Lung (tissue), 12 donors: ENCODE measurements around the gene RPL41. TPM values are rescaled to one million over a fixed set of nuclear protein-coding genes. Genes with fewer than 3 reads are reported as not detected.

ENCODE experiments used
- ATAC-seq: fragments of 200-7000 bp; cut with Tn5 transposase; one replicate; pipeline ENCODE4 v1.9.1; 2020; ENCODE audit warnings: moderate number of reproducible peaks; ENCODE audit not compliant: insufficient read depth, low FRiP score
- DNase-seq, 3 donors: peaks; one replicate each; pipeline ENCODE4 v3.0.0-alpha.2; 2013 to 2017
- H3K27ac ChIP-seq, 2 donors: one replicate each; pipeline ENCODE4 v1.5.1; 2013; ENCODE audit warnings: mild to moderate bottlenecking in 2 of 2, moderate library complexity in 2 of 2, control low read depth in 1 of 2, inconsistent platforms in 1 of 2, low read depth in 1 of 2, low read length in 1 of 2
- H3K27me3 ChIP-seq, 3 donors: one replicate each; pipeline ENCODE4 v1.5.1; 2013; ENCODE audit warnings: low read length in 2 of 3; ENCODE audit not compliant: control insufficient read depth in 3 of 3, insufficient read depth in 3 of 3
- H3K36me3 ChIP-seq, 4 donors: one replicate each; pipeline ENCODE4 v1.5.1; 2013; ENCODE audit warnings: low read length in 4 of 4, mild to moderate bottlenecking in 1 of 4, moderate library complexity in 1 of 4; ENCODE audit not compliant: control insufficient read depth in 4 of 4, insufficient read depth in 4 of 4
- H3K4me1 ChIP-seq, 5 donors: one replicate each; pipeline ENCODE4 v1.5.1; 2013; ENCODE audit warnings: low read length in 5 of 5, mild to moderate bottlenecking in 2 of 5, moderate library complexity in 1 of 5; ENCODE audit not compliant: control insufficient read depth in 5 of 5, insufficient read depth in 5 of 5
- H3K4me3 ChIP-seq: one replicate; pipeline ENCODE4 v1.5.1; 2013; ENCODE audit warnings: mild to moderate bottlenecking, control low read depth, moderate library complexity
- H3K9ac ChIP-seq, 2 donors: one replicate each; pipeline ENCODE4 v1.5.1; 2013; ENCODE audit warnings: low read length in 2 of 2, control low read depth in 1 of 2; ENCODE audit not compliant: insufficient read depth in 1 of 2
- H3K9me3 ChIP-seq, 4 donors: one replicate each; pipeline ENCODE4 v1.5.1; 2013; ENCODE audit warnings: low read length in 3 of 4, mild to moderate bottlenecking in 1 of 4, moderate library complexity in 1 of 4; ENCODE audit not compliant: control insufficient read depth in 4 of 4, insufficient read depth in 3 of 4
- WGBS, 2 donors: extraction: QIAGEN DNeasy Blood & Tissue Kit; methylation state at CpG; one replicate each; pipeline ENCODE4 v1.1.7; 2013; 5-methylcytosine and 5-hydroxymethylcytosine counted together
- polyA plus RNA-seq, 2 donors: library from polyadenylated mRNA; stranded (reverse); fragments of 200-250 nt; gene quantifications; one replicate each; pipeline ENCODE4 v1.2.1, GENCODE V29; 2013
- total RNA-seq, 2 donors: library from RNA; depleted of rRNA in 1 of 2; stranded (reverse); fragments of >200 nt in 1 of 2; gene quantifications; one replicate each; pipeline ENCODE4 v1.2.1, GENCODE V29; 2014 to 2021
- TF ChIP-seq, protein P1 (sequence below): IDR thresholded peaks from 2 replicates; pipeline ENCODE4 v1.5.1; 2012; ENCODE audit warnings: mild to moderate bottlenecking; ENCODE audit errors: control extremely low read depth, extremely low read depth
- donor health status: control.
- donor health status: control.
- donor health status: Bipolar disorder and iron deficiency.
- donor health status: healthy.
- donor health status: DM: yes; HTN: yes; CAD: no.

The RPL41 gene
- total and polyA plus RNA-seq, 4 donors, result 1,569 to 5,737 (median 3,911) TPM

DNA sequence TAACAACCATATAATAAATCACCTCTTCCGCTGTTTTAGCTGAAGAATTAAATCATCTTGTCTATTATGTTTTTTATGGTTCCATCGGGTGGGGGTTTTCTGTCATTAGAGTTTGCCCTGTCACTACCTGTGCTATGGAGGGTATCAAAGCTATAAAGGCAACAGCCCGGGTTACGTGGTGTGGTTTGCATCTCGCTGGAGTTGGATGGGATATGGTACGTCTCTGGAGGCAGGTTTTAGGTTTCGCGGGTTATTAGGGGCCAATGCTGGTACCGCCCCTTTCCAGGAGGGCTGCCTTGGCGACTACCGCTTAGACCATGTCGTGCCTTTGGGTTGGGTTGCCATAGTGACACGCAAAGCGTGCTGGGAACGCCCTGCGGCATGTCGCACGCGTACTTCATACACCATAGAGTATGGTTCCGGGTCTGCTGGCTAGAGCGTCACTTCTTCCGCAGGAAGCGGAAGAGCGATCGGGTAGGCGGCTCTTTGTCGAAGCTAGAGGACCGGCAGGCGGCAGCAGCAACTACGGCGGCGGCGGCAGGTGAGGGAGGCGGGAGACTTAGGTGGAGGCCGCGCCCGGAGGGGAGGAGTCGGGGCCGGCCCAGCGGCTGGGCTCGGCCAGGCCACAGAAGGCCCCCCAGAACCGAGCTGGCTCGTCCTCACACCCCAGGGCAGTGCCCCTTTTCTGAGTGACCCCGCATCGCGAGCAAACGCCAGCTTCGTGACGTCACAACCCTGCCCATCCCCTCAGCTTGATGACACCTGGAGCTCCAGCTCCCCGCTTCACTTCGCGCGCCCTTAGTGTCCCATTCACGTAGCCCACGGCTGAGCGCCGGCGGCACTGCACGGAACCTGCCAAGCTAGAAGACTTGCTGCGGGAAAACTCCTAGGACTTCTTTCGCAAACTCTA lies 1.6 kb downstream of the RPL41 start, which contains the start of gene ZC3H10:
Gene ZC3H10 (plus strand): TSS at position 489 of the 910 bp plus-strand sequence. CDS start 2,297 bp downstream, outside the sequence.
- Histone ChIP-seq H3K27me3 (no peaks in the 10 kb centered on the region), H3K27ac (peak within 1 kb of the TSS; percentile 91 to 99), H3K36me3 (peaks cover 5 to 19% (median 11%) of the 10 kb centered on the region in 4 donors), H3K4me1 (peaks cover 0 to 20% (median 8%) of the 10 kb centered on the region in 5 donors), H3K9me3 (no peaks in the 10 kb centered on the region), H3K4me3 (peak within 1 kb of the TSS; percentile 77), H3K9ac (peak within 1 kb of the TSS; percentile 97 to 99)
- TF ChIP-seq, protein P1, sequence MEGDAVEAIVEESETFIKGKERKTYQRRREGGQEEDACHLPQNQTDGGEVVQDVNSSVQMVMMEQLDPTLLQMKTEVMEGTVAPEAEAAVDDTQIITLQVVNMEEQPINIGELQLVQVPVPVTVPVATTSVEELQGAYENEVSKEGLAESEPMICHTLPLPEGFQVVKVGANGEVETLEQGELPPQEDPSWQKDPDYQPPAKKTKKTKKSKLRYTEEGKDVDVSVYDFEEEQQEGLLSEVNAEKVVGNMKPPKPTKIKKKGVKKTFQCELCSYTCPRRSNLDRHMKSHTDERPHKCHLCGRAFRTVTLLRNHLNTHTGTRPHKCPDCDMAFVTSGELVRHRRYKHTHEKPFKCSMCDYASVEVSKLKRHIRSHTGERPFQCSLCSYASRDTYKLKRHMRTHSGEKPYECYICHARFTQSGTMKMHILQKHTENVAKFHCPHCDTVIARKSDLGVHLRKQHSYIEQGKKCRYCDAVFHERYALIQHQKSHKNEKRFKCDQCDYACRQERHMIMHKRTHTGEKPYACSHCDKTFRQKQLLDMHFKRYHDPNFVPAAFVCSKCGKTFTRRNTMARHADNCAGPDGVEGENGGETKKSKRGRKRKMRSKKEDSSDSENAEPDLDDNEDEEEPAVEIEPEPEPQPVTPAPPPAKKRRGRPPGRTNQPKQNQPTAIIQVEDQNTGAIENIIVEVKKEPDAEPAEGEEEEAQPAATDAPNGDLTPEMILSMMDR, result peak; percentile 65
- 1% methylated on average over 60 to 61 of the region's 61 CpGs for WGBS, 2 donors
- ATAC-seq (peak; percentile 83), DNase-seq (peak; percentile 99 to 100 (median 99))

DNA sequence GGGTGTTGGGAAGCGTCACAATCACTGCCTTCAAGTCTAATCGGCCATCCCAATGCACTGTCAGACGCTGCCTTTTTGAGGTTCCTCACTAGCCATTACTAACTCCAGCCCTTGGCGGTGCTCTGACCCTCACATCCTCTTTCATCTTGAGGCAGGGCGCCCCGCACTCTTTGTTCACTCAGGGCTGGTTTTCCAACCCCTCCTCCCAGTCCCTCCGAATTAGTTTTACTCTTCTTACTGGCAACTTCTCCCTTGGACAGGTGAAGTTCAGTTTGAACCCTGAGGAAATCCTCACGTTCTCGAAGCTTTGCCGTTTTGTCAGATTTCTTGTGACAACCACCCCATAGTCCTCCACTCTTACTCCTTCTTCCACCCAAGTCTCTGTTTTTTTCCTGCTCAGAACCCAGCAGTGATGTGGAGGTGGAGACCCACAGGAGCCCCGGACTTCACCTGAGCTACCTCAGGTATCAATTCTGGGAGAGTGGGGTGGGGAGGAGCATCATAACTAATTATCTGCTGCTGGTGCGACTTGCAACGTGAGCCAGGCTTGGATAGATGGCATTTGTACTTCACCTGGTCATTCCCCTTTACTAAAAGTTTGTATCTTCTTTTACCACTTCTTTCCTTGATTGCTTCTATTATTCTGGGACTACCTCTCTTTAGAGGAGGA lies 2.4 kb downstream of the RPL41 start:
- Histone ChIP-seq H3K27ac (peak overlapping the region; percentile 76 to 94), H3K36me3 (peaks cover 5 to 16% (median 9%) of the 10 kb centered on the region in 4 donors), H3K9me3 (no peaks in the 10 kb centered on the region), H3K4me1 (peaks cover 0 to 20% (median 8%) of the 10 kb centered on the region in 5 donors), H3K4me3 (peak overlapping the region; percentile 77), H3K9ac (peak overlapping the region; percentile 71 to 84), H3K27me3 (no peaks in the 10 kb centered on the region)
- TF ChIP-seq, protein P1, result no peak
- no peak for DNase-seq
- no peak for ATAC-seq
- 7 to 13% methylated on average over 13 of the region's 13 CpGs for WGBS, 2 donors

DNA sequence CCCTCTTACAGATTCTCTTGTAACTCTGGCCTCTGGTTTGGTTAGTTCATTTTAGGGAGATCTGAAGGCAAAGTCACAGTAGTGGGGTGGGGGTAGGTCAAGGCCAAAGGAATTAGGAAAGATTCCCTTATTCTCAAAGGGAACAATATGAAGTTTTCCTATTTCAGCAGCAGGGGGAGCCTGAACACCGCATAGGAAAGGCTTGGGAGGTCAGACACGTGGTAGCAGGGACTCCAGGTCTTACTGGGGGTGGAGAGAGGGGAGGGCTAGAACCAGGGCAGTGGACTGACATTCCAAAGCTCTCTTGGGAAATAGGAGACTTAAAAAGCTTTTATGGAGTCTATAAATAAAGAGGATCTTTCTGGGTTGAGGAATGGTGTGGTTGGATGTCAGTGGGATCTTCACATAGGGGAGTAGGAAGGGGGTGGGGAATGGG lies 2.9 kb downstream of the RPL41 start:
- ATAC-seq (peak; percentile 50), DNase-seq (peak; percentile 87 to 93 (median 92))
- H3K9me3 ChIP-seq, result no peaks in the 10 kb centered on the region
- H3K4me3 ChIP-seq, result no peak overlapping the region
- TF ChIP-seq, protein P1, result peak; percentile 81
- H3K36me3 ChIP-seq, result peaks cover 5 to 16% (median 8%) of the 10 kb centered on the region in 4 donors
- peaks cover 0 to 20% (median 8%) of the 10 kb centered on the region in 5 donors for H3K4me1 ChIP-seq
- 0 to 2% methylated on average over 2 of the region's 2 CpGs for WGBS, 2 donors
- H3K27me3 ChIP-seq, result no peaks in the 10 kb centered on the region
- peak overlapping the region in 1 of 2 donors; percentile 84 for H3K9ac ChIP-seq
- peak overlapping the region; percentile 57 to 94 for H3K27ac ChIP-seq
